Lung (tissue), 12 donors: ENCODE data around the gene DNAJB13. TPM values are rescaled to one million over a fixed set of nuclear protein-coding genes. Genes with fewer than 3 reads are reported as not detected.

Experiments used
- ATAC-seq: fragments of 200-7000 bp; cut with Tn5 transposase; one replicate; pipeline ENCODE4 v1.9.1; 2020; ENCODE audit warnings: moderate number of reproducible peaks; ENCODE audit not compliant: insufficient read depth, low FRiP score
- DNase-seq, 3 donors: peaks; one replicate each; pipeline ENCODE4 v3.0.0-alpha.2; 2013 to 2017
- H3K27ac ChIP-seq, 2 donors: one replicate each; pipeline ENCODE4 v1.5.1; 2013; ENCODE audit warnings: mild to moderate bottlenecking in 2 of 2, moderate library complexity in 2 of 2, control low read depth in 1 of 2, inconsistent platforms in 1 of 2, low read depth in 1 of 2, low read length in 1 of 2
- H3K27me3 ChIP-seq, 3 donors: one replicate each; pipeline ENCODE4 v1.5.1; 2013; ENCODE audit warnings: low read length in 2 of 3; ENCODE audit not compliant: control insufficient read depth in 3 of 3, insufficient read depth in 3 of 3
- H3K36me3 ChIP-seq, 4 donors: one replicate each; pipeline ENCODE4 v1.5.1; 2013; ENCODE audit warnings: low read length in 4 of 4, mild to moderate bottlenecking in 1 of 4, moderate library complexity in 1 of 4; ENCODE audit not compliant: control insufficient read depth in 4 of 4, insufficient read depth in 4 of 4
- H3K4me1 ChIP-seq, 5 donors: one replicate each; pipeline ENCODE4 v1.5.1; 2013; ENCODE audit warnings: low read length in 5 of 5, mild to moderate bottlenecking in 2 of 5, moderate library complexity in 1 of 5; ENCODE audit not compliant: control insufficient read depth in 5 of 5, insufficient read depth in 5 of 5
- H3K4me3 ChIP-seq: one replicate; pipeline ENCODE4 v1.5.1; 2013; ENCODE audit warnings: mild to moderate bottlenecking, control low read depth, moderate library complexity
- H3K9ac ChIP-seq, 2 donors: one replicate each; pipeline ENCODE4 v1.5.1; 2013; ENCODE audit warnings: low read length in 2 of 2, control low read depth in 1 of 2; ENCODE audit not compliant: insufficient read depth in 1 of 2
- H3K9me3 ChIP-seq, 4 donors: one replicate each; pipeline ENCODE4 v1.5.1; 2013; ENCODE audit warnings: low read length in 3 of 4, mild to moderate bottlenecking in 1 of 4, moderate library complexity in 1 of 4; ENCODE audit not compliant: control insufficient read depth in 4 of 4, insufficient read depth in 3 of 4
- WGBS, 2 donors: extraction: QIAGEN DNeasy Blood & Tissue Kit; methylation state at CpG; one replicate each; pipeline ENCODE4 v1.1.7; 2013; 5-methylcytosine and 5-hydroxymethylcytosine counted together
- polyA plus RNA-seq, 2 donors: library from polyadenylated mRNA; stranded (reverse); fragments of 200-250 nt; gene quantifications; one replicate each; pipeline ENCODE4 v1.2.1, GENCODE V29; 2013
- total RNA-seq, 2 donors: library from RNA; depleted of rRNA in 1 of 2; stranded (reverse); fragments of >200 nt in 1 of 2; gene quantifications; one replicate each; pipeline ENCODE4 v1.2.1, GENCODE V29; 2014 to 2021
- TF ChIP-seq, protein P1 (sequence below): IDR thresholded peaks from 2 replicates; pipeline ENCODE4 v1.5.1; 2012; ENCODE audit warnings: mild to moderate bottlenecking; ENCODE audit errors: control extremely low read depth, extremely low read depth
- donor health status: control.
- donor health status: control.
- donor health status: Bipolar disorder and iron deficiency.
- donor health status: healthy.
- donor health status: DM: yes; HTN: yes; CAD: no.

The DNAJB13 gene
- total and polyA plus RNA-seq, 4 donors, result 5.4 to 11.9 (median 6.4) TPM

DNA sequence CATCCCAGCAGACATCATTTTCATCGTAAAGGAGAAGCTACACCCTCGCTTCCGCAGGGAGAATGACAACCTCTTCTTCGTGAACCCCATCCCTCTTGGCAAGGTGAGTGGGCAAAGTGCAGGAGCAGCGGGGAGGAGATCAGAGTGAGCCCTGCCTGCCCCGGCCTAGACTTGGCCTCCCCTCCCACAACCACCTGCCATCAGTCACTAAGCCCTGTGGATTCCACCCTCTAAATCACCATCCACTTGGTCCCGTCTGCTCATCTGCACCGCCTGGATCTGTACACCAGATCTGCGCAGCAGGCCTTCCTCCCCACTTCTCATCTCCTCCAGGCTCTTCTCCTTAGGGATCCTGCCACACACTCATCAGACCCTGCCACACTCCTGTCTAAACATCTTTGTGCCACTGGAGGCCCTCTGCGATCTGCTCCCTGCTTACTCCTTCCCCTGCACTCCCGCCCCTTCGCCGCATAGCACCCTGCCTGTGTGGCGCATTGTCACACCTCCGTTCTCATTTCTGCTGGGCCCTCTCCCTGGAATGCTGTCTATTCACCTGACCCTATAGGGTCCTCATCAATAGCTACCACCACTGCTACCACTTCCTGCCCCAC, 17.6 kb downstream of the DNAJB13 start:
- WGBS, 2 donors, result 93 to 95% methylated on average over 15 of the region's 15 CpGs
- TF ChIP-seq, protein P1, sequence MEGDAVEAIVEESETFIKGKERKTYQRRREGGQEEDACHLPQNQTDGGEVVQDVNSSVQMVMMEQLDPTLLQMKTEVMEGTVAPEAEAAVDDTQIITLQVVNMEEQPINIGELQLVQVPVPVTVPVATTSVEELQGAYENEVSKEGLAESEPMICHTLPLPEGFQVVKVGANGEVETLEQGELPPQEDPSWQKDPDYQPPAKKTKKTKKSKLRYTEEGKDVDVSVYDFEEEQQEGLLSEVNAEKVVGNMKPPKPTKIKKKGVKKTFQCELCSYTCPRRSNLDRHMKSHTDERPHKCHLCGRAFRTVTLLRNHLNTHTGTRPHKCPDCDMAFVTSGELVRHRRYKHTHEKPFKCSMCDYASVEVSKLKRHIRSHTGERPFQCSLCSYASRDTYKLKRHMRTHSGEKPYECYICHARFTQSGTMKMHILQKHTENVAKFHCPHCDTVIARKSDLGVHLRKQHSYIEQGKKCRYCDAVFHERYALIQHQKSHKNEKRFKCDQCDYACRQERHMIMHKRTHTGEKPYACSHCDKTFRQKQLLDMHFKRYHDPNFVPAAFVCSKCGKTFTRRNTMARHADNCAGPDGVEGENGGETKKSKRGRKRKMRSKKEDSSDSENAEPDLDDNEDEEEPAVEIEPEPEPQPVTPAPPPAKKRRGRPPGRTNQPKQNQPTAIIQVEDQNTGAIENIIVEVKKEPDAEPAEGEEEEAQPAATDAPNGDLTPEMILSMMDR, result no peak
- Histone ChIP-seq H3K4me3 (no peak overlapping the region), H3K27me3 (no peaks in the 10 kb centered on the region), H3K9me3 (no peaks in the 10 kb centered on the region), H3K27ac (no peak overlapping the region), H3K36me3 (no peaks in the 10 kb centered on the region), H3K4me1 (peaks cover 0 to 3% (median 0%) of the 10 kb centered on the region in 5 donors), H3K9ac (no peak overlapping the region)
- DNase-seq (no peak), ATAC-seq (no peak)

DNA sequence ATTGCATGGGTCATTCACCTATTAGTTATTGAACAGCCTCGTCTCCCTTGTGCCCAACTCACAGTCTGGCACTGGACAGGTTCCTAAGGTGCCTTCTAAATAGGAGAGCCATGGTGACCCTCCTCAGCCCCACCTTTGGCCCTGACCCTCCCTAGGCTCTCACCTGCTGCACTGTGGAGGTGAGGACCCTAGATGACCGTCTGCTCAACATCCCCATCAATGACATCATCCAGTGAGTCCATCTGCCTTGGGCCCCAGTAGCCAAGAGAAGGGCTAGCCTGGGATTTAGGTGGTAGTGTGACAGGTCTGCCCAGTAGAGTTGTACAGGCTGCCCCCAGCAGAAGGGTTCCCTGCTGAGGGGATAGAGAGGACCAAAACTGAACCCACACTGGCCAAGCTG, 18.3 kb downstream of the DNAJB13 start:
- Histone ChIP-seq H3K36me3 (no peaks in the 10 kb centered on the region), H3K27ac (no peak overlapping the region), H3K4me3 (no peak overlapping the region), H3K9me3 (no peaks in the 10 kb centered on the region), H3K4me1 (peaks cover 0 to 6% (median 0%) of the 10 kb centered on the region in 5 donors), H3K9ac (no peak overlapping the region), H3K27me3 (no peaks in the 10 kb centered on the region)
- WGBS, 2 donors, result 79 to 81% methylated on average over 2 of the region's 2 CpGs
- no peak for ATAC-seq
- DNase-seq, result no peak
- TF ChIP-seq, protein P1, result no peak

DNA sequence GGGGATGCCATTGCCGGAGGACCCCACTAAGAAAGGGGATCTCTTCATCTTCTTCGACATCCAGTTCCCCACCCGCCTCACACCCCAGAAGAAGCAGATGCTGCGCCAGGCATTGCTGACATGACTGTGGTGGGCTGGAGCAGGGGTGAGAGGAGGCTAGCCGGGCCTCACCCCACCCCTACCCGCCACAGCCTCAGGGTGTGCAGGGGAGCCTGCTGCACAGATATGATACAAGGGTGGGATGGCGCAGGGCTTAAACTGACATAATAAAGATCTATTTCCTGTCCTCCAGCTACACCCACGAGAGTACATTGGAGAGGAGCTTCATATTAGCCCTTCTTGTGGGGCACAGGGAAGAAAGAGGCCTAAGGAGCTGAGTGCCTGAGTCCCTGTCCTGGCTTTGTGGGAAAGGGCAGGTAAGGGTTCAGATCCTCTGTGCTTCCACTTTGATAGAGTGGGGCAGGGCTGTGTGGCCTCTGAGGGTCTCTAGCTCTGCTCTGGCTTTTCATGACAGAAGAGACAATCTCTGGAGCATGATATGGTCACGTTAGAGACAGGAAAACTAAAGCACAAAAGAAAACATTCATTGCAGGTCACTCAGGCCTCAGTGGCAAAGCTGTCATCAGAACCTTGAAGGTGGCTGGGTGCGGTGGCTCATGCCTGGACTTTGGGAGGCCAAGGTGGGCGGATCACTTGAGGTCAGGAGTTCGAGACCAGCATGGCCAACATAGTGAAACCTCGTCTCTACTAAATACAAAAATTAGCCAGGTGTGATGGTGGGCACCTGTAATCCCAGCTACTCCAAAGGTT, 19.4 kb downstream of the DNAJB13 start:
- peaks cover 0 to 7% (median 0%) of the 10 kb centered on the region in 5 donors for H3K4me1 ChIP-seq
- H3K27ac ChIP-seq, result no peak overlapping the region
- no peaks in the 10 kb centered on the region for H3K27me3 ChIP-seq
- 83 to 84% methylated on average over 13 of the region's 13 CpGs for WGBS, 2 donors
- no peak for ATAC-seq
- no peak overlapping the region for H3K9ac ChIP-seq
- H3K36me3 ChIP-seq, result peaks cover 0 to 4% (median 0%) of the 10 kb centered on the region in 4 donors
- no peak overlapping the region for H3K4me3 ChIP-seq
- TF ChIP-seq, protein P1, result no peak
- H3K9me3 ChIP-seq, result no peaks in the 10 kb centered on the region
- no peak for DNase-seq
